HG03159 (cell line): ENCODE measurements around the gene FBXW7.

Experiments
- ATAC-seq: cut with Tn5 transposase; IDR thresholded peaks from one replicate; pipeline ENCODE4 v1.9.1; 2021; ENCODE audit warnings: mild to moderate bottlenecking, moderate library complexity; ENCODE audit not compliant: unreplicated experiment

The FBXW7 gene

GRCh38 chr4:152535903-152536544 is at the start of gene FBXW7:
Gene FBXW7, minus strand, starts transcription at chr4:152536092. Its CDS starts 124,289 bp downstream, at chr4:152411803.
- ATAC-seq, result peak; percentile 86

- peak; percentile 66 for ATAC-seq
These were observed 49.1 kb upstream of the FBXW7 start for GRCh38 chr4:152585023-152585441.

- no peak for ATAC-seq
These were observed 45.8 kb upstream of the FBXW7 start for GRCh38 chr4:152581536-152582160.

GRCh38 chr4:152579916-152580315 is 44.0 kb upstream of the FBXW7 start:
- ATAC-seq, result no peak

GRCh38 chr4:152579107-152579764 is 43.3 kb upstream of the FBXW7 start:
- ATAC-seq, result no peak

GRCh38 chr4:152578670-152579069 is 42.8 kb upstream of the FBXW7 start:
- no peak for ATAC-seq

GRCh38 chr4:152577708-152578396 is 42.0 kb upstream of the FBXW7 start:
- ATAC-seq, result peak; percentile 89

GRCh38 chr4:152575533-152575932 is 39.6 kb upstream of the FBXW7 start:
- ATAC-seq, result no peak

- no peak for ATAC-seq
These were observed 38.0 kb upstream of the FBXW7 start for GRCh38 chr4:152573861-152574260.

- ATAC-seq, result peak; percentile 57
These were observed 36.7 kb upstream of the FBXW7 start for GRCh38 chr4:152572417-152573086.

GRCh38 chr4:152571770-152572169 is 35.9 kb upstream of the FBXW7 start:
- no peak for ATAC-seq

- no peak for ATAC-seq
These were observed 35.4 kb upstream of the FBXW7 start for GRCh38 chr4:152571296-152571695.

- ATAC-seq, result no peak
These were observed 29.4 kb upstream of the FBXW7 start for GRCh38 chr4:152565333-152565732.

- no peak for ATAC-seq
These were observed 28.4 kb upstream of the FBXW7 start for GRCh38 chr4:152564336-152564735.

GRCh38 chr4:152563209-152563608 is 27.3 kb upstream of the FBXW7 start:
- no peak for ATAC-seq

- ATAC-seq, result no peak
These were observed 23.7 kb upstream of the FBXW7 start for GRCh38 chr4:152559641-152560040.

- no peak for ATAC-seq
These were observed 22.5 kb upstream of the FBXW7 start for GRCh38 chr4:152558396-152558795.

- ATAC-seq, result no peak
These were observed 20.9 kb upstream of the FBXW7 start for GRCh38 chr4:152556834-152557233.

- no peak for ATAC-seq
These were observed 20.4 kb upstream of the FBXW7 start for GRCh38 chr4:152556283-152556682.

- no peak for ATAC-seq
These were observed 18.9 kb upstream of the FBXW7 start for GRCh38 chr4:152554742-152555141.

- peak; percentile 42 for ATAC-seq
These were observed 14.8 kb upstream of the FBXW7 start for GRCh38 chr4:152550687-152551086.
